ENCODE data around the gene HMGB2.

HMGB2 gene

DNA sequence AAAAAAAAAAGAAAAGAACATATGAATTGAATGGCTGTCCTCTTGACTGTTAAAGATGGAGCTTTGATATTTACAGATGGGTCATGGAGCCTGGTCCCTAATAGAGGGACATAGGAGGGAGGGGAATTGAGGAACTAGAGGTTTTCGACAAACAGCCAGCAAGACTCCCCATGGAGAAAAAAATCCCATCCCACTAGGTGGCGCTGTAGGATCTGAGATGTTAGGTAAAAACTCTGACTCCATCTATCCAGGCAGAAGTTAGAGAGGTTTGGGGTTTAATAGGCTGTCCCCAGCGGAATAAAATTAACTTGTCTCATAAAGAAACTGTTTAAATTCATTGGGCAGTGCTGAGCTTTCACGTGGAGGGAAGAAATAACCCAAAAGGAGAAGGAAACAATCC, 45.9 kb downstream of the HMGB2 start:
- peak; percentile 58 for DNase-seq (ENCODE audit: low read depth)

DNA sequence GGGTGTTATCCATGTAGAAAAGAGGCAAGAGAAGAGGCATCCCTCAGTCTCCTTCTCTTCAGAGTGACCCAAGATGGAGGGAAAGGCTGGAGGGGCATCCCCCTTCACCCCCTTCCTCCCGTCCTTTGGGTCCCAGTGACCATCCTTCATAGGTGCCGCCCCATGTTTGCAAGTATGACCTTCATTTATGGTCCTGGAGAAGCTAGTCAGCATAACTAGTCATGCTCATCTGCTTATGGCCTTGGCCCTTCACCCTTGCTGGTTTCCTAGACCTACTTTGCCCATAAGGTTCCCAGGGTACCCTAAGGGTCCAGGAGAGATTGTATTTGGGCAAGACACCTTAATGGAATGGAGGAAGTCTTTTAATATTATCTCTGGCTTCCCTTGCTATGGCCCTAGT, 46.7 kb downstream of the HMGB2 start:
- no peak for DNase-seq (ENCODE audit: low read depth)

DNA sequence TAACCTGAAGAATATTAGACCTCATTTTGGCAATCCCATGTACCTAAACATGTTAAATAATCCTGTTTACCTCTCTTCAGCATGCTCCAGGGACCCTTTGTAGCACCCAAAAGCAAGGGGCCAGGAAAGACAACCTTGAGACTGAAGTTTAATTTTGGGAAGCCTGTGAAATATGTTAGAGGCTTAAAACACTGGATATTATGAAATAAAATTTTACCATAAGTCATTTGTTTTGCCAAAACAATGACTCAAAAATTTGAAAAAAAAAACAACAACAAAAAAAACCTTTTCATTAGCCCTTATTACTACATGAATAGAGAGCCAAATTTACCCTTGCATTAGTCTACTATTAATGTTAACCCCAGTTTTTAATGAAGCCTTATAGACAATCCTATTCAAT, 49.7 kb downstream of the HMGB2 start:
- no peak for DNase-seq (ENCODE audit: low read depth)

DNA sequence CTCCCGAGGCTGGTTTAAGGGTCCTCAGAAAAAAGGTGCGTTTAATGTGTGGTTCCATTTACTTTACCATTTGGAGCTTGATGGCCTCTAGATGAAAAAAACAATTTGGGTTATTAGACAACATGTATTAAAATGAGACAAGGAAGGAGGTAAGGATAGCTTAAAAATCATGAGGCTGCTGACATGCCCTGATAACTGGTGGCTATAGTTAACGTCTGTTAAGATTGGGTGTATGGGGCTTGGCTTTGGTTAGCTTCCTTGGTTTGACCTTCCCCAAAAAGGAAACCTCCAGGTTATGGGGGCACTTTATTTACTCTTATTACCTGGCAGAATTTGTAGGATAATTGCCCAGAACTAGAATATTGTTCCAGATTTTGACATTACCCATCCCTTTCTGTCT, 51.5 kb downstream of the HMGB2 start:
- DNase-seq (ENCODE audit: low read depth), result no peak

DNA sequence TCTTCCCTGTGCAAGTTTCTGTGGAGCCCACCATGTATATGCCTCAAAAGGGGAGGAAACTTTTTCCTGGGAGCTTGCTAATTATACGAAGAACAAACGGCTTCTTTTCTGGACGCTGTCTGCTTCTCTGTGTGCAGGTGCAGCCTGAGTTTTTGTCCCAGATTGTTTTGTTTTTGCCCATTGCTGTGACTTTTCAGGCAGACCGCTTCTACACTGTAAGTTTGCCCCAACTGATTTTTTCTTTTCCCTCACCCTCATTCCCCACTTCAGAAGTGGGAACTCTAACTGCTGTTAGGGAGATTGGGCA, 51.9 kb downstream of the HMGB2 start:
- no peak for DNase-seq (ENCODE audit: low read depth)

DNA sequence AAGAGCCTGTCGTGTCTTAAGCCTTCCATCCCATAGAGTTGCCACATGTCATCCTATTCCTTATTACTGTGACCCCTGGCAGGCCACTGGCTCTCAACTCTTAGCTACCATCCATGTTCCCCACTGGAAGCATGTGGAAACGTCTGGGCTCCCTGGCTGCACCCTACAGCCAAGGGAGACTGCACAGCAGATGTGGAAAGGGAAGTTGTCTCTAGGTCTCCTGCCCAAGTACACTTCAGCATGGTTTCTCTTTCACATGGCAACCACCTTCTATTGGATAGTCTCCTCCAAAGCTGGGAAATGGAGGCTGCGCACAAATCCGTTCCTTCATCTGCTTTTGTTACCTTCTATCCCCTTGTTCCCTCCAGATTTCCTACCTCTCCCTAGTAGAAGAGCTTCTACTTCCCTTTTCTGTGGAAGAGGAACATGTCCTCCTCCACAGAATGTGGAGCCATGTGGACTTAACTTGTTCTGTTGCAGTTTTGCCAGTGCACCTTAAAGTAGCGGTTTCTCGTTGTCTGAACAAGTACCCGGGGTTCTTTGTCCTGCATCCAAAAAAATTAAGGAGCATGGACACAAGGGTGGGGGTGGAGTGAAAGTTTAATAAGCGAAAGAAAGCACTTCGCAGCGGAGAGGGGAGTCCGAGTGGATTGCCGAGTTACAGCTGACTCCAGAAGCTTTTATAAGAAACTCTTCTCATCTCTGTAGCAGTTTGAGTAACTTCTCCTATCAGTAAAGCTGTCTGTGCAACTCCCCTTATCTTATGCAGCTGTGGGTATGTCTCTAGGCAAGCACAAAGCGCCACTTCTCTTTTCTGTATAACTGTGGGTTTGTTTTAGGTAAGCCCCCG, 52.5 kb downstream of the HMGB2 start:
- DNase-seq (ENCODE audit: low read depth), result no peak
